ENCODE data around the gene HIF1AN.
"Not testable (repeated sequence)": the region's sequence is repeated elsewhere in the genome, so short reads cannot be mapped to it uniquely, and the experiment has no call there.

HIF1AN gene

GRCh38 chr10:100567826-100568225, 32.1 kb downstream of the HIF1AN start:
- no peak for DNase-seq

GRCh38 chr10:100568912-100569311, 33.2 kb downstream of the HIF1AN start:
- DNase-seq, result no peak

- DNase-seq, result no peak
Measured at GRCh38 chr10:100569687-100570481, 34.1 kb downstream of the HIF1AN start.

- no peak for DNase-seq
Measured at GRCh38 chr10:100570506-100570905, 34.8 kb downstream of the HIF1AN start.

- DNase-seq, result no peak
Measured at GRCh38 chr10:100571084-100571856, 35.5 kb downstream of the HIF1AN start.

- not testable (repeated sequence) for DNase-seq
Measured at GRCh38 chr10:100575146-100575545, 39.4 kb downstream of the HIF1AN start.

GRCh38 chr10:100575585-100576281, 40.0 kb downstream of the HIF1AN start:
- no peak for DNase-seq

- DNase-seq, result no peak
Measured at GRCh38 chr10:100576282-100576635, 40.5 kb downstream of the HIF1AN start.

GRCh38 chr10:100579261-100580090, 43.7 kb downstream of the HIF1AN start:
- no peak for DNase-seq

- DNase-seq, result no peak
Measured at GRCh38 chr10:100586959-100587358, 51.2 kb downstream of the HIF1AN start.

GRCh38 chr10:100598166-100598565, 62.4 kb downstream of the HIF1AN start:
- DNase-seq, result no peak

GRCh38 chr10:100600218-100600617, 64.5 kb downstream of the HIF1AN start:
- no peak for DNase-seq

GRCh38 chr10:100607439-100607838, 71.7 kb downstream of the HIF1AN start:
- no peak for DNase-seq
